Measurements from ENCODE around the gene SLC10A3. TPM values are rescaled to one million over a fixed set of nuclear protein-coding genes. Genes with fewer than 3 reads are reported as not detected.

SLC10A3 gene
- total RNA-seq, 1 donor from 2014 or later, result 3.1 TPM

DNA sequence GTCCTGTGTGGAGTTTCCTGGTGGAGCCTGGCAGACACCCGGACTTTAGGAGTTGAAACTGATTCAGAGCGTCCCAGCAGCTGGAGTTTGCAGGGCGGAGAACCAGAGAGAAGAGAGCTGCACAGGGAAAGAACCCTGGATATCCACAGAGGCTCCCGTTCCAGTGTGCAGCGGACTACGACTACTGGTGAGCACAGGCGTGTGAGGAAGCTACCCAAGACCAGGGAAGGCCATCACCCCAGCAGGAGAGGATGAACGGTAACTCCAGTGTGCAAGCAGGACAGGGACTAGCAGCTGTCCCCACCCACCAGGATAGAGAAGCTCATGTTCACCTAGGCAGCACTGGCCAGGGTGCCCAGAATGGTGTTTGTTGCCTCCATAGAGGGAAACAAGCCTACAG lies 13.6 kb downstream of the SLC10A3 start:
- Histone ChIP-seq H3K9ac (ENCODE audit: low read depth in 1 of 3, low read length in 3 of 3) (no peak overlapping the region), H3K9me3 (ENCODE audit: control insufficient read depth in 3 of 3, low read length in 3 of 3) (no peaks in the 10 kb centered on the region), H3K4me3 (ENCODE audit: low read length in 3 of 3) (no peak overlapping the region), H3K4me1 (ENCODE audit: control insufficient read depth in 3 of 3, insufficient read depth in 3 of 3, low read length in 3 of 3) (peaks cover 6 to 15% (median 7%) of the 10 kb centered on the region in 3 donors), H3K27ac (ENCODE audit: low read depth, low read length) (no peak overlapping the region), H3K27me3 (ENCODE audit: control insufficient read depth in 3 of 3, insufficient read depth in 3 of 3, low read length in 3 of 3) (no peaks in the 10 kb centered on the region), H3K36me3 (ENCODE audit: control insufficient read depth in 3 of 3, insufficient read depth in 3 of 3, low read length in 3 of 3) (no peaks in the 10 kb centered on the region)

DNA sequence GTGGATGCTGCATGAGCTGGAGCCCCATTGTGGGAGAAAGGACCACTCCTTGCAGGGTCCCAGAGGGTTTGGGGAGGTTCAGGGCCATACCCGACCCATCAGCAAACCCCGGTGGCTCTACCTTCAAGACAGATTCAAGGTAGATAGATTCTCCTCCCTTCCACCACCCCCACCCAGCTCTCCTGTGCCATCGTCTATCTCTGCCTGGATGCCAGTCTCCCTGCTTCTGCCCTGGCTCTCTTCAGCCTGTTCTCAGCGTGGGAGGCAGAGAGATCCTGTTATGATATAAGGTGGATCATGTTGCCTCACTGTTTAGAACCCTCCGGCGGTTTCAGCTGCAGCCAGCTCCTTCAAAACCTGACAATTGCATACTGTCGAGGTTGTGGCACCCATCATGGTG lies 16.7 kb downstream of the SLC10A3 start:
- Histone ChIP-seq H3K27ac (ENCODE audit: low read depth, low read length) (no peak overlapping the region), H3K9ac (ENCODE audit: low read depth in 1 of 3, low read length in 3 of 3) (no peak overlapping the region), H3K27me3 (ENCODE audit: control insufficient read depth in 3 of 3, insufficient read depth in 3 of 3, low read length in 3 of 3) (no peaks in the 10 kb centered on the region), H3K4me1 (ENCODE audit: control insufficient read depth in 3 of 3, insufficient read depth in 3 of 3, low read length in 3 of 3) (peaks cover 4 to 7% (median 6%) of the 10 kb centered on the region in 3 donors), H3K36me3 (ENCODE audit: control insufficient read depth in 3 of 3, insufficient read depth in 3 of 3, low read length in 3 of 3) (peaks cover 0 to 11% (median 10%) of the 10 kb centered on the region in 3 donors), H3K4me3 (ENCODE audit: low read length in 3 of 3) (no peak overlapping the region), H3K9me3 (ENCODE audit: control insufficient read depth in 3 of 3, low read length in 3 of 3) (no peaks in the 10 kb centered on the region)

DNA sequence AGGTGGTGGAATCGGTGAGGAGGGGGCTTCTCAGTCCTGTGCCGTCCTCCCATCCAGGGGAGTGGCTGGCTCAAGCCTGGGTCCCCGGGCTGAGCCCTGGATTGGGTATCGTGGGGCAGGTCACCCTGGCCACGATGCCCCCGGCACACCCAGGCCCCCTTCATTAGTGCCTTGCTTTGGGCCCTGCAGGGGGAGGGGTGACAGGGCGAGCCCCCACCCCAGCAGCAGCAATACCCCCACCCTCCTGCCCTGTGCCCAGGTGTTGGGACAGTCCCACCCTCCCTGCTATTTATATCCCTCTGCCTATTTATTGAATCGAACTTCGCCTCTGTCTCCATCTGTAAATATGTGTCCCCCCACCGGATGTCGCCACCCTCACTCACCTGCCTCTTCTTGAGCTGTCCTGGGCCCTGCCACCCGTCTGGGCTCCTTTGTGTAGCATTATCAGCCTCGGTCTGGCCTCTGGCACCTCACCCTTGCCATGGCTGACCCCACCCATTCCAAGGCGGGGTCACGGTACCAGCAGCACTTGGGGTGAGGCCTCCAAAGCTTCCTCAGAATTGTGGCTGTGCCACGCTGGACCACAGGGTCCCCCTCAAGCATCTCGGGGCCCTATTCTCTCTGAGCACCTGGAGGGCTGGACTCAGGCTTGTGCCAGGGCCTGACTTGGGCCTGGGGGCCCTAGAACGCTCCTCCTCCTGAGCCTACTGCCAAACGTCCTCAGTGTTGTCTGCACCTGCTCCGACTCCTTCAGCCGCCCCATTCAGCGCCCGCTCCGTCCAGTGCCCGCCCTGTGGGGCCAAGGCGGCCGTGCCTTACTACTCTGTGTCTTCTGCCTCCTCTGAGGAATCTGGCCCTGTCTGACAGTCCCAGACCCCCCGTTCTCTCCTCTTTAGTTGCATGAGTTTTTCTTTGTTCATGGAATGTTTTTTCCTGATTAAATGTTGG lies 17.5 kb downstream of the SLC10A3 start:
- Histone ChIP-seq H3K36me3 (ENCODE audit: control insufficient read depth in 3 of 3, insufficient read depth in 3 of 3, low read length in 3 of 3) (peaks cover 0 to 11% (median 10%) of the 10 kb centered on the region in 3 donors), H3K4me1 (ENCODE audit: control insufficient read depth in 3 of 3, insufficient read depth in 3 of 3, low read length in 3 of 3) (peaks cover 0 to 2% (median 2%) of the 10 kb centered on the region in 3 donors), H3K9ac (ENCODE audit: low read depth in 1 of 3, low read length in 3 of 3) (no peak overlapping the region), H3K4me3 (ENCODE audit: low read length in 3 of 3) (no peak overlapping the region), H3K27ac (ENCODE audit: low read depth, low read length) (no peak overlapping the region), H3K27me3 (ENCODE audit: control insufficient read depth in 3 of 3, insufficient read depth in 3 of 3, low read length in 3 of 3) (no peaks in the 10 kb centered on the region), H3K9me3 (ENCODE audit: control insufficient read depth in 3 of 3, low read length in 3 of 3) (no peaks in the 10 kb centered on the region)

DNA sequence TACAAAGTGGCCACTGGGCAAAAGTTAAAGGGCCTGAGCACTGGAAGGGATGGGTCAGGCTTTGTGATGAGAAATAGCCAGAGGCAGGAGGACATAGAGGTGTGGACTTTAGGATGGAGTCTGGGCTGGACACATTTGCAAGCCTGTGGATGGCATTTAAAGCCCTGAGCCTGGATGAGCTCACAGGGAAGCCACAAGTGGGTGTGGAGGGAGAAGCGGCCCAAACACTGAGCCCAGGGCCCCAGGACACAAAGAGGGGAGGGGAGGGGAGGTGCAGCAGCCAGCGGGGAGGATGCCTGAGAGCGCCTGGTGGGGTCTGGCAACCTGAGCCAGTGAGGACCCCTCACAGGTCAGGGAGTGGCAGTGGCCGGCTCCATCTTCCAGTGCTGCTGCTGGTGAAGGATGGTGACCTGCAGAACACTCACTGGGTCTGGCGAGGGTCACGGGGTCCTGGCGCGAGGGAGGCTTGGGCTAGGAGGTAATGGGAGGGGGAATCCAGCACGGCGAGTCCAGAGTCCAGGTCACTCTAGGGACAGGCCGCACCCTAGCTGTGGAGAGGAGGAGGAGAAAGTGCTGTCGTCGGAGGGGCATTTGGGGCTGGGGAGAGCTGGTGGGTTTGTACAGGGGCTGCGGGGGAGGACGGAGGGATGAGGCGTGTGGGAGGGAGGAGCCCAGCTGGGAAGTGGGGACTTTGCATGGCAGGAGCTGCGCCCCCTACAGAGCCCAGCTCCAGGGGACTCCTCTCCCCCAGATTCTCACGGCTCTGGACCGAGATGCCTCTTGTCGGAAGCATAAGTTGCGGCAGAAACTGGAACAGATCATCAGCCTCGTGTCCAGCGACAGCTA lies 18.4 kb downstream of the SLC10A3 start:
- Histone ChIP-seq H3K9ac (ENCODE audit: low read depth in 1 of 3, low read length in 3 of 3) (no peak overlapping the region), H3K27me3 (ENCODE audit: control insufficient read depth in 3 of 3, insufficient read depth in 3 of 3, low read length in 3 of 3) (no peaks in the 10 kb centered on the region), H3K36me3 (ENCODE audit: control insufficient read depth in 3 of 3, insufficient read depth in 3 of 3, low read length in 3 of 3) (peaks cover 0 to 14% (median 11%) of the 10 kb centered on the region in 3 donors), H3K27ac (ENCODE audit: low read depth, low read length) (no peak overlapping the region), H3K4me1 (ENCODE audit: control insufficient read depth in 3 of 3, insufficient read depth in 3 of 3, low read length in 3 of 3) (no peaks in the 10 kb centered on the region), H3K4me3 (ENCODE audit: low read length in 3 of 3) (no peak overlapping the region), H3K9me3 (ENCODE audit: control insufficient read depth in 3 of 3, low read length in 3 of 3) (no peaks in the 10 kb centered on the region)

DNA sequence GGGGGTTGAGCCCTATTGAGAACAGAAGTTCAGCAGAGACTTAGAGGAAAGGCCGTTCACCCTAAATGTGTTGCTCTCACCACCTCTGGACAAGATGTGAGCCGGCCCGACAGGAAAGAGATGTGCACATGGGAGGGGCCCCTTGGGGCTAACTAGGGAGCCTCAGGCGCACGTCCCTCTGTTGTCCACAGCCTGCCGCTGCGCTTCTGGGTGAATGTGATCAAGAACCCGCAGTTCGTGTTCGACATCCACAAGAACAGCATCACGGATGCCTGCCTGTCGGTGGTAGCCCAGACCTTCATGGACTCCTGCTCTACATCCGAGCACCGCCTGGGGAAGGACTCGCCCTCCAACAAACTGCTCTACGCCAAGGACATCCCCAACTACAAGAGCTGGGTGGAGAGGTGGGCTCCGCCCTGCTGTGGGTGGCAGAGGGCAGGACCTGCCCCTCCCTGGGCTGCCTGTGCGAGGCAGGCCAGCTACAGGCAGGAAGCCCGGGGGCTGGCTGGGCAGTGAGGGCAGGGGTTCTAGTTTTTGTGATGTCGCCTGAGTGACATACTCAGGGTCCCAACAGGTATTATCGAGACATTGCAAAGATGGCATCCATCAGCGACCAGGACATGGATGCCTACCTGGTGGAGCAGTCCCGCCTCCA lies 19.4 kb downstream of the SLC10A3 start:
- no peaks in the 10 kb centered on the region for H3K9me3 ChIP-seq (ENCODE audit: control insufficient read depth in 3 of 3, low read length in 3 of 3)
- H3K4me1 ChIP-seq (ENCODE audit: control insufficient read depth in 3 of 3, insufficient read depth in 3 of 3, low read length in 3 of 3), result no peaks in the 10 kb centered on the region
- H3K27me3 ChIP-seq (ENCODE audit: control insufficient read depth in 3 of 3, insufficient read depth in 3 of 3, low read length in 3 of 3), result no peaks in the 10 kb centered on the region
- H3K4me3 ChIP-seq (ENCODE audit: low read length in 3 of 3), result no peak overlapping the region
- H3K9ac ChIP-seq (ENCODE audit: low read depth in 1 of 3, low read length in 3 of 3), result no peak overlapping the region
- no peak overlapping the region for H3K27ac ChIP-seq (ENCODE audit: low read depth, low read length)
- peaks cover 0 to 14% (median 11%) of the 10 kb centered on the region in 3 donors for H3K36me3 ChIP-seq (ENCODE audit: control insufficient read depth in 3 of 3, insufficient read depth in 3 of 3, low read length in 3 of 3)

DNA sequence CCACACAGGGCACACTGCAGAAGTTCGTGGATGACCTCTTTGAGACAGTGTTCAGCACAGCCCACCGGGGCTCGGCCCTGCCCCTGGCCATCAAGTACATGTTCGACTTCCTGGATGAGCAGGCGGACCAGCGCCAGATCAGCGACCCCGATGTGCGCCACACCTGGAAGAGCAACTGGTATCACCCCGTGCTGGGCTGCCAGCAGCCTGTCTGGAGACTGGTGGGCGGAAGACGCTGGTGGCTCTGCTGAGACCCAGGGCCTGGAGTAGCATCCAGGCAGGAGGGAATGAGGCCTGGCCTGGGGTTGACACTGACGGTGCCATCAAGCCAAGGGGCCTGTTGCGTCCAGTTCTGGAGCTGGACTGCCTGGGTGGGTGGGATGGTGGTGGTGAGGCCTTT lies 20.0 kb downstream of the SLC10A3 start:
- Histone ChIP-seq H3K27ac (ENCODE audit: low read depth, low read length) (no peak overlapping the region), H3K4me1 (ENCODE audit: control insufficient read depth in 3 of 3, insufficient read depth in 3 of 3, low read length in 3 of 3) (no peaks in the 10 kb centered on the region), H3K4me3 (ENCODE audit: low read length in 3 of 3) (no peak overlapping the region), H3K27me3 (ENCODE audit: control insufficient read depth in 3 of 3, insufficient read depth in 3 of 3, low read length in 3 of 3) (no peaks in the 10 kb centered on the region), H3K9me3 (ENCODE audit: control insufficient read depth in 3 of 3, low read length in 3 of 3) (no peaks in the 10 kb centered on the region), H3K9ac (ENCODE audit: low read depth in 1 of 3, low read length in 3 of 3) (no peak overlapping the region), H3K36me3 (ENCODE audit: control insufficient read depth in 3 of 3, insufficient read depth in 3 of 3, low read length in 3 of 3) (peaks cover 2 to 14% (median 11%) of the 10 kb centered on the region in 3 donors)

DNA sequence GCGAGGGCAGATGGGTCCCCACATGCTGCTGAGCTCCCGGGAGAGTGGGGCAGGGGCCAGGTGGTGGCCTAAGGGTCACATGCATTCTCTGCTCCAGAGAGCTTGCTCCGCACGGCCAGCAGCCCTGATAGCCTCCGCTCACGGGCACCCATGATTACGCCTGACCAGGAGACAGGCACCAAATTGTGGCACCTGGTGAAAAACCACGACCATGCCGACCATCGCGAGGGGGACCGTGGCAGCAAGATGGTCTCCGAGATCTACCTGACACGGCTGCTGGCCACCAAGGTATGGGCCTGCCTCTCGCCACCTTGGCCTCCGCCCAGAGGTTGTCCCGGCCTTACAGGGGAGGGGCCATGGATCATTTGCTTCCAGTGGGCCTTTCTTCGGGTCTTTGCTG lies 20.5 kb downstream of the SLC10A3 start:
- Histone ChIP-seq H3K27me3 (ENCODE audit: control insufficient read depth in 3 of 3, insufficient read depth in 3 of 3, low read length in 3 of 3) (no peaks in the 10 kb centered on the region), H3K36me3 (ENCODE audit: control insufficient read depth in 3 of 3, insufficient read depth in 3 of 3, low read length in 3 of 3) (peaks cover 3 to 14% (median 11%) of the 10 kb centered on the region in 3 donors), H3K4me1 (ENCODE audit: control insufficient read depth in 3 of 3, insufficient read depth in 3 of 3, low read length in 3 of 3) (no peaks in the 10 kb centered on the region), H3K4me3 (ENCODE audit: low read length in 3 of 3) (no peak overlapping the region), H3K27ac (ENCODE audit: low read depth, low read length) (no peak overlapping the region), H3K9ac (ENCODE audit: low read depth in 1 of 3, low read length in 3 of 3) (no peak overlapping the region), H3K9me3 (ENCODE audit: control insufficient read depth in 3 of 3, low read length in 3 of 3) (no peaks in the 10 kb centered on the region)

DNA sequence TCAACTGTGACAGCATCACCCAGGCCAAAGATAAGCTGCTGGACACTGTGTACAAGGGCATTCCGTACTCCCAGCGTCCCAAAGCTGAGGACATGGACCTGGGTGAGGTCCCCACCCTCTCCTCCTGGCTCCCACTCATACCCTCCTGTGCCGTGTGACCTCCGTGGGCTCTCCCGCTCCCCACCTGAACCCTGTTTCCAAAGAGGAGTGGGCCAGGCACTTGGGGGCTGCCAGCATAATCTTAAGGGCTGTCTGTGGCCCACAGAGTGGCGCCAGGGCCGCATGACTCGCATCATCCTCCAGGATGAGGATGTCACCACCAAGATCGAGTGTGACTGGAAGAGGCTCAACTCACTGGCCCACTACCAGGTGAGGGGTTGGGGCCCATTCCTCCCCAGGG lies 21.3 kb downstream of the SLC10A3 start:
- no peak overlapping the region for H3K27ac ChIP-seq (ENCODE audit: low read depth, low read length)
- no peak overlapping the region for H3K9ac ChIP-seq (ENCODE audit: low read depth in 1 of 3, low read length in 3 of 3)
- peaks cover 3 to 14% (median 11%) of the 10 kb centered on the region in 3 donors for H3K36me3 ChIP-seq (ENCODE audit: control insufficient read depth in 3 of 3, insufficient read depth in 3 of 3, low read length in 3 of 3)
- no peaks in the 10 kb centered on the region for H3K9me3 ChIP-seq (ENCODE audit: control insufficient read depth in 3 of 3, low read length in 3 of 3)
- no peaks in the 10 kb centered on the region for H3K4me1 ChIP-seq (ENCODE audit: control insufficient read depth in 3 of 3, insufficient read depth in 3 of 3, low read length in 3 of 3)
- no peaks in the 10 kb centered on the region for H3K27me3 ChIP-seq (ENCODE audit: control insufficient read depth in 3 of 3, insufficient read depth in 3 of 3, low read length in 3 of 3)
- H3K4me3 ChIP-seq (ENCODE audit: low read length in 3 of 3), result no peak overlapping the region

DNA sequence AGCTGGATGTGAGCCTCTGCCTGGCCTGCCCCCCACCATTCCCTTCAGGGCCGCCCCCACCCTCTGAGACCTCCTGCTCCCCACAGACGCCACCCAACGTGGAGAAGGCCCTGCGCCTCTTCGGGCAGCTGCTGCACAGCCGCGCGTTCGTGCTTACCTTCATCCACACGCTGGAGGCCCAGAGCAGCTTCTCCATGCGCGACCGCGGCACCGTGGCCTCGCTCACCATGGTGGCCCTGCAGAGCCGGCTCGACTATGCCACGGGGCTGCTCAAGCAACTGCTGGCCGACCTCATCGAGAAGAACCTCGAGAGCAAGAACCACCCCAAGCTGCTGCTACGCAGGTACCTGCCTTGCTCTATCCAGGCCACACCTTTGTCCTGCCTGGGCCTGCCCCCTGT lies 22.2 kb downstream of the SLC10A3 start:
- no peak overlapping the region for H3K4me3 ChIP-seq (ENCODE audit: low read length in 3 of 3)
- no peak overlapping the region for H3K9ac ChIP-seq (ENCODE audit: low read depth in 1 of 3, low read length in 3 of 3)
- H3K27me3 ChIP-seq (ENCODE audit: control insufficient read depth in 3 of 3, insufficient read depth in 3 of 3, low read length in 3 of 3), result no peaks in the 10 kb centered on the region
- H3K9me3 ChIP-seq (ENCODE audit: control insufficient read depth in 3 of 3, low read length in 3 of 3), result no peaks in the 10 kb centered on the region
- H3K36me3 ChIP-seq (ENCODE audit: control insufficient read depth in 3 of 3, insufficient read depth in 3 of 3, low read length in 3 of 3), result peaks cover 3 to 14% (median 11%) of the 10 kb centered on the region in 3 donors
- no peaks in the 10 kb centered on the region for H3K4me1 ChIP-seq (ENCODE audit: control insufficient read depth in 3 of 3, insufficient read depth in 3 of 3, low read length in 3 of 3)
- no peak overlapping the region for H3K27ac ChIP-seq (ENCODE audit: low read depth, low read length)
